ENCODE results near the gene PEX7.

GRCh38 chr6:136792410-136793262 lies 29.8 kb upstream of the PEX7 start, which contains the start of gene MAP3K5:
- TF ChIP-seq CTCF (IDR thresholded peaks at IDR 0.05; ENCODE audit: low read depth, low read length, poor library complexity, severe bottlenecking) (peak; percentile 65), EZH2phosphoT487 (IDR thresholded peaks at IDR 0.05; ENCODE audit: borderline replicate concordance, low read length) (no peak)
